HG03045 (cell line): ENCODE data around the gene LCOR.
A peak's percentile ranks its signal among the peaks of the same experiment; 100 is the strongest.
"Not testable (repeated sequence)": the region's sequence is repeated elsewhere in the genome, so short reads cannot be mapped to it uniquely, and the experiment has no call there.

ENCODE experiments used
- ATAC-seq: cut with Tn5 transposase; IDR thresholded peaks from one replicate; pipeline ENCODE4 v1.9.1; 2021; ENCODE audit warnings: mild to moderate bottlenecking, moderate library complexity; ENCODE audit not compliant: unreplicated experiment

LCOR gene

GRCh38 chr10:96831867-96832720 is at the start of gene LCOR:
TSS of gene LCOR (plus strand) at chr10:96832298. CDS start at chr10:96949058, 116,760 bp downstream.
- ATAC-seq: peak; percentile 65

DNA sequence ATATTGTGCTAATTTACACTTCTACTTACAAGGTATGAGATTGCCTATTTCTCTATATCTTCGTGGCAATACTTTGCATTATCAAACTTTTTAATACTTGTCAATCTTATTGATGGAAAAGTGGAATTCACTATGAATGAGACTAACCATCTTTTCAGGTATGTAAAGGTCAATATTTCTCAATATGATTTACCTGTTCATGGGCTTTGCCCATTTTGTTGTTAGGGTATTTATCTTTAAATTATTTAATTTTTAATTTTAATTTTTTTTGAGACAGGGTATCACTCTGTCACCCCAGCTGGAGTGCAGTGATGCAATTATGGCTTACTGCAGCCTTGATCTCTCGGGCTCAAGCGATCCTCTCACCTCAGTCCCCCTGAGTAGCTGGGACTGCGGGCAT is 47.8 kb upstream of the LCOR start:
- no peak for ATAC-seq

GRCh38 chr10:96789571-96790108 is 42.5 kb upstream of the LCOR start:
- ATAC-seq: peak; percentile 60

- ATAC-seq: no peak
Observed at GRCh38 chr10:96791902-96792301, 40.2 kb upstream of the LCOR start.

- ATAC-seq: no peak
Observed at GRCh38 chr10:96794836-96795733, 37.0 kb upstream of the LCOR start.

DNA sequence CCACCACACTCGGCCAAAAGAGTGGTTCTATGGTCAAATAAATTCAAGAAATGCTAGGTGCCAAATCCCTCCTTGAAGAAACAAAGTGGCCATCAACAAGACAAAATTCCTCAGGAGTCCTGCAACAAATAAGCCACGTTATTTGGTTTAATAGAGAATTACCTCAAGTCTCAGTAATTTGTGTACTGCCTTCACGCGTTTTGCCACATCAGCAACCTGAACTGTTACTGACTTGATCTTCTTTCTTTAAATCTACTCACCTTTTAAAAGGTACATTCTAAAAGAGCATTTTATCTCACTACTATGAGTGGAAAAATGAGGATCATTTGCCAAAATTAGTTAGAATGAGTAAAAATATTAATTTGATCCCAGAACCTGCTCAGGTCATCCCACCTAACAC is 34.6 kb upstream of the LCOR start:
- ATAC-seq: no peak

DNA sequence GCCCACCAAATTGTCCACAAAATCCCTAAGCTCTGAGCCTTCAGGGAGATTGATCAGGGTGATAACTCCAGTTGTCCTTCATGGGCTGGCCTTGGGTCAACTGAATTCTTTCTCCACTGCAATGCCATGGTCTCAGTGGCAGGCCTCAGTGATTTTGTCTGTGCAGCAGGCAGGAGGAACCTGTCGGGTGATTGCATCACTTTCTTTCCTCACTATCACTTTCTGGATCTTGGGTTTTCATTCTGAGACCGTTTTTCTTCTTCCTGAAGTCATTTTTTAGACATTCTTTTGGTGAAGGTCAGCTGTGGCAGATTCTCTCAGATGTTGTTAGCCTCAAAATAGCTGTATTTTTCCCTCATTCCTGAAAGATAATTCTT is 28.8 kb upstream of the LCOR start:
- ATAC-seq: no peak

- no peak for ATAC-seq
Observed at GRCh38 chr10:96814264-96814663, 17.8 kb upstream of the LCOR start.

DNA sequence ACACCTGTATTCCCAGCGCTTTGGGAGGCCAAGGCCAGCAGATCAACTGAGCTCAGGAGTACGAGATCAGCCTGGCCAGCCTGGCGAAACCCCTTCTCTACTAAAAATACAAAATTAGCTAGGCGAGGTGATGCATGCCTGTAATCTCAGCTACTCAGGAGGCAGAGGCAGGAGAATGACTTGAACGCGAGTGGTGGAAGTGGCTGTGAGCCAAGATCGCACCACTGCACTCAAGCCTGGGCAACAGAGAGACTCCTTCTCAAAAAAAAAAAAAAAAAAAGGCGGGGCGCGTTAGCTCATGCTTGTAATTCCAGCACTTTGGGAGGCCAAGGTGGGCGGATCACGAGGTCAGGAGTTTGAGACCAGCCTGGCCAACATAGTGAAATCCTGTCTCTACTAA is 13.1 kb upstream of the LCOR start:
- not testable (repeated sequence) for ATAC-seq

DNA sequence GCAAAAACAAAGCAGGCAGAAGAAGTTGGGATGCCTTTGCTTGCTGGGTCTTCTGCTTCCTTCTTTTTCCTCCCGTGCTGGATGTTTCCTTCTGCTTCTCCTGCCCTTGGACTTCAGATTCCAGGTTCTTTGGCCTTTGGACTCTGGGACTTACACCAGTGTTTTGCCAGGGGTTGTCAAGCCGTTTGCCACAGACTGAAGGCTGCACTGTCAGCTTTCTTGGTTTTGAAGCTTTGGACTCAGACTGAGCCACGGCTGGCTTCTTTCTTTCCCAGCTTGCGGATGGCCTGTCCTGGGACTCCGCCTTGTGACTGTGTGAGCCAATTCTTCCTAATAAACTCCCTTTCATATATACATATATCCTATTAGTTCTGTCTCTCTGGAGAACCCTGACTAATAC is 11.3 kb upstream of the LCOR start:
- ATAC-seq: no peak

DNA sequence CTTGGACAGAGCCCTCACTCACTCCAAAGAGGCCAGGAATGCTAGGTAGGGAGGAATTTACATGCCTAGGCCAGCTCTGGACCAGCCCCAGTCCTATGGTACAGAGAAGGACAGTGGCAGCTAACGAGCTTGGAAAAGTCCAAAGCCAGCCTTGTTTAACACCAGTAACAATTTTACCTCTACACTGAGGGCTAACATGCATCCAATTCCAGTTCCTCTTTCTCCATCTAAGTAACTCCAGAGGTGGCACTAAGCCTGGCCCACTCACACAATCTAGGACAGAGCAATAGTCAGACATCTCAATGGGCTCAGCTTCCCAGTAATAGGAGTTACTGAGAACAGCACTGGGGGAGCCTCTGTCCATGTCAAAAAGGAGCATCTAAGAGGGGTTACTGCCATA is 5.7 kb upstream of the LCOR start:
- ATAC-seq: no peak

- no peak for ATAC-seq
Observed at GRCh38 chr10:96828609-96829008, 3.5 kb upstream of the LCOR start.

DNA sequence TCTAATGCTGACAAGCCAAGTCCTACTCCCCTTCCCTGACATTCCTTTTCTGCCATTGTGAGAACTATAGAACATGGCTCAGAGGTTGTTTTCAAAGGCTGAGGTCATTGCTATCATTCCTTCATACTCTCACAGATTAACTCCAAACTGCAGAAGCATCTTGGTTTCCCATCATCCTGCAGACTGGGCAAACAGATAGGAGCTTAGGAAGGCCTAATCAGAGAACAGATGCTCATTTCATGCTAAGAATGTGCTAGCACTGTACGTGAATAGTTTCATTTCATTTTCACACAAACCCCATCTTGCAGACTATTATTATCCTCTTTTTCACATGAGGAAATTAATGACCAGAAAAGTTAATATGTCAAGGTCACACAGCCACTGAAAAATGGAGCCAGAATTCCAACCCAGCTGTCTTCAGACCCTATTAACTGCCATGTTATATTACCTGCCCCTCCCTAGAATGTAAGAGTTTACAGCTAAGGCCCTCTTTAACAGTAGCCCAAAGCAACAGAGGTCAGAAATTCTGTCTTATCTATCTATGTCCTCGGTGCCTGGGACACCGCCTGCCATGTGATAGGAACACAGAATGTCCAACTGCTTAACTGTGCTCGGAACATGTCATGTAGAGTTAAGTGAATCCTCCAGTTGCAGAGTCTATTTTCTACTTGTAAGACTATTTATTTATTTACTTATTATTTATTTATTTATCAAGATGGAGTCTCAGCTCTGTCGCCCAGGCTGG is 2.9 kb upstream of the LCOR start:
- ATAC-seq: no peak

GRCh38 chr10:96830511-96831199 is 1.4 kb upstream of the LCOR start:
- no peak for ATAC-seq

DNA sequence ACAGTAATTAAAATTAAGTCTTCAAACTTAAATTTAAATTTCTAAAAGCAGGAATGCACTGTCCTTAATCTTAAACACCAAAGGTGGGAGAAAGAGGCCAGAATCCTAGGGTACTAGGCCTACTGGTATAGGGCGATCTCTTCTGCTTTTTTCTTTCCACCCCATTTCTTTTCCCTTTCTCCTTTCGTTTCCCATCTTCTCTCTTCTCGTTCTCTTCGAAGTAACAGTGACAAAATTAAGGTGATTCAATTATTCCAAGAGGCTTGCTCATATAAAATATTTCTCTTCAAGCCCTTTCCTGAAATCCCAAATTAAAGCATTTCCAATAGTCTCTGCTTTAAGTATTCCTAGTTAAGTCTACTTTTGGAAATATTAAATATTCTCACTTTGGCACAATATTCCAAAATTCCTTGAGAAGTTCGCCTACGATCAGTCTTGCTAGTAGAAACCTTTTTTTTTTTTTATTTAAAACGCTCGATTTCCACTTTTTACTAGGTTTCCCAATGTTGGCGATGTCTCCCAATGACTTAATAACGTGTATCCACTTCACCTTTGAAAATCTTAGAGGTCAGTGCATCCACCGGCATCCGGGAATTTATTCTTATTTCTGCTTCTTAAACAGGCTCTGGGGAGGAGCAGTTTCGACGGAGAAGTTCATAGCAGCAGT is 765 bp upstream of the LCOR start:
- no peak for ATAC-seq

- ATAC-seq: peak; percentile 59
Observed at GRCh38 chr10:96832721-96833219, 672 bp downstream of the LCOR start.

DNA sequence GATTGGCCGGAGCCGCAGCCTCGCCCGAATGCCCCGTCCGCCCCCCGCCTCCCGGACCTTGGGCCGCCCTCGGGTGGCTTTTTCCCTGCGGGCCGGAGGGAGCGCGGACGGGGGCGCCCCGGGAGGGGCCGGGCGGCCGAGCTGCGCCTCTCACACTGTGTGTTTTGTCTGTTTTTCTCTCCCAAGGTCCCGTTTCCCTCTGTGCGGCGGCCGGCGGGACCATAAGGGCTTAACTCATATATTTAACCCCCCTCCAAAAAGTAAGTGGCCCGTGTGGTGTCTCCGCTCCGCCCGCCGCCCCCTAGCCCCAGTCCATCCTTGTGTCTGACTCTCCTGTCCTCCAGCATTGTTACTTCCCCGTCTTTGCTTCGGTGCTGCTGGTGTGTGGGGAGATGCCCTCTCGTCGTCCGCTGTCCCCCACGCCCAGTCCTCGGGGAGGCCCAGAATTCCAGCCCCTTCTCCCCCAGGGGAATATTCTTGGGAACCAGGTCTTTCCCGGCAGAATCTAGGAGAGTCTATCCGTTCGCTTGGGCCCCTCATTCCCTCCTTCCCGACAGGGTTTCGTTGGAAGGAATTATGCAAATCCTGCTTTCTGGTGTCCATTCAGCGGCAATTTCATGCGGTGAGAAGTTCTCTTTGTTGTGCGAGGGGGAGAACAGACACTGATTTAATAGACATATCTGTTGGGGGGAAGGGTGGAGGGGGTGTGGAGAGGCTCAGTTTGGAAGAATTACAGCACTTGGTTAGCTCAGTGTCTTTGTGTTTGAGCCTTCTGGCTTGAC is 1.3 kb downstream of the LCOR start:
- ATAC-seq: peak; percentile 12

- no peak for ATAC-seq
Observed at GRCh38 chr10:96834120-96834519, 2.0 kb downstream of the LCOR start.

- no peak for ATAC-seq
Observed at GRCh38 chr10:96835899-96836298, 3.8 kb downstream of the LCOR start.
